ENCODE measurements around the gene OCIAD2.
"Not testable (repeated sequence)": the region's sequence is repeated elsewhere in the genome, so short reads cannot be mapped to it uniquely, and the experiment has no call there.

Gene OCIAD2

GRCh38 chr4:48853604-48854394 is 52.8 kb downstream of the OCIAD2 start:
- CTCF ChIA-PET, result no interaction called here

GRCh38 chr4:48851651-48852050 is 54.9 kb downstream of the OCIAD2 start:
- POLR2A ChIA-PET, result no interaction called here
- H3K4me3 ChIP-seq (ENCODE audit: low read depth, low read length), result no peak overlapping the region
- CTCF ChIA-PET, result no interaction called here
- TF ChIP-seq, protein P1, sequence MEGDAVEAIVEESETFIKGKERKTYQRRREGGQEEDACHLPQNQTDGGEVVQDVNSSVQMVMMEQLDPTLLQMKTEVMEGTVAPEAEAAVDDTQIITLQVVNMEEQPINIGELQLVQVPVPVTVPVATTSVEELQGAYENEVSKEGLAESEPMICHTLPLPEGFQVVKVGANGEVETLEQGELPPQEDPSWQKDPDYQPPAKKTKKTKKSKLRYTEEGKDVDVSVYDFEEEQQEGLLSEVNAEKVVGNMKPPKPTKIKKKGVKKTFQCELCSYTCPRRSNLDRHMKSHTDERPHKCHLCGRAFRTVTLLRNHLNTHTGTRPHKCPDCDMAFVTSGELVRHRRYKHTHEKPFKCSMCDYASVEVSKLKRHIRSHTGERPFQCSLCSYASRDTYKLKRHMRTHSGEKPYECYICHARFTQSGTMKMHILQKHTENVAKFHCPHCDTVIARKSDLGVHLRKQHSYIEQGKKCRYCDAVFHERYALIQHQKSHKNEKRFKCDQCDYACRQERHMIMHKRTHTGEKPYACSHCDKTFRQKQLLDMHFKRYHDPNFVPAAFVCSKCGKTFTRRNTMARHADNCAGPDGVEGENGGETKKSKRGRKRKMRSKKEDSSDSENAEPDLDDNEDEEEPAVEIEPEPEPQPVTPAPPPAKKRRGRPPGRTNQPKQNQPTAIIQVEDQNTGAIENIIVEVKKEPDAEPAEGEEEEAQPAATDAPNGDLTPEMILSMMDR (IDR thresholded peaks at IDR 0.05; ENCODE audit: insufficient read depth, low read length, missing control alignments), result no peak
- no peak for DNase-seq (ENCODE audit: low read depth, low spot score)

More at GRCh38 chr4:48853604-48854394, 52.8 kb downstream of the OCIAD2 start:
- TF ChIP-seq, protein P1 (IDR thresholded peaks at IDR 0.05; ENCODE audit: insufficient read depth, low read length, missing control alignments), result no peak
- POLR2A ChIA-PET, result no interaction called here
- H3K4me3 ChIP-seq (ENCODE audit: low read depth, low read length), result no peak overlapping the region
- DNase-seq (ENCODE audit: low read depth, low spot score), result no peak

DNA sequence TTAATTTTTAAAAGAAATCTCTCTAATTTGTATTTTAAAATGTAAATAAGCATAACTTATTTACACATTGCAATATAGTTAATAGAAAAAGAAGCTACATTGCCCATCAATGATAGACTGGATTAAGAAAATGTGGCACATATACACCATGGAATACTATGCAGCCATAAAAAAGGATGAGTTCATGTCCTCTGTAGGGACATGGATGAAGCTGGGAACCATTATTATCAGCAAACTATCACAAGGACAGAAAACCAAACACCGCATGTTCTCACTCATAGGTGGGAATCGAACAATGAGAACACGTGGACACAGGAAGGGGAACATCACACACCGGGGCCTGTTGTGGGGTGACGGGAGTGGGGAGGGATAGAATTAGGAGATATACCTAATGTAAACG is 57.8 kb downstream of the OCIAD2 start:
- POLR2A ChIA-PET; DNase-seq (ENCODE audit: low read depth, low spot score); H3K4me3 ChIP-seq (ENCODE audit: low read depth, low read length): not testable (repeated sequence)
- CTCF ChIA-PET, result interaction anchor here (1.9 kb wide), 1 partner anchor 114 kb away, joined by 4 read pairs; no protein-coding TSS in a partner anchor

DNA sequence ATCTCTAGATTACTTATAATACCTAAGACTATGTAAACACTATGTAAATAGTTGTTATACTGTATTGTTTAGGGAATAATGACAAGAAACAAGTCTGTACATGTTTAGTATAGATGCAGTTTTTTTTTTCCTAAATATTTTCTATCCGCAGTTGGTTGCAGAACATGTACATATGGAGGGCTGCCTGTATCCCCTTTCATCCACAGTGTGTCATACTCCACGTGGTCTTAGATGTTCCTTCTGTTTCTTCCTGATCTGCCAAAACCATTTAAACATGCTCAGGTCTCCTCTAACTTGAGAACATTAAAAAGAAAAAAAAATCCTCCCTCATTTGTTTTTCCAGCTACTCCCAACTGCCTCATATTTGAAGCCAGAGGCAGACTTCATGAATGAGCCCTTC is 61.7 kb downstream of the OCIAD2 start:
- POLR2A ChIA-PET, result no interaction called here
- TF ChIP-seq, protein P1 (IDR thresholded peaks at IDR 0.05; ENCODE audit: insufficient read depth, low read length, missing control alignments), result no peak

DNA sequence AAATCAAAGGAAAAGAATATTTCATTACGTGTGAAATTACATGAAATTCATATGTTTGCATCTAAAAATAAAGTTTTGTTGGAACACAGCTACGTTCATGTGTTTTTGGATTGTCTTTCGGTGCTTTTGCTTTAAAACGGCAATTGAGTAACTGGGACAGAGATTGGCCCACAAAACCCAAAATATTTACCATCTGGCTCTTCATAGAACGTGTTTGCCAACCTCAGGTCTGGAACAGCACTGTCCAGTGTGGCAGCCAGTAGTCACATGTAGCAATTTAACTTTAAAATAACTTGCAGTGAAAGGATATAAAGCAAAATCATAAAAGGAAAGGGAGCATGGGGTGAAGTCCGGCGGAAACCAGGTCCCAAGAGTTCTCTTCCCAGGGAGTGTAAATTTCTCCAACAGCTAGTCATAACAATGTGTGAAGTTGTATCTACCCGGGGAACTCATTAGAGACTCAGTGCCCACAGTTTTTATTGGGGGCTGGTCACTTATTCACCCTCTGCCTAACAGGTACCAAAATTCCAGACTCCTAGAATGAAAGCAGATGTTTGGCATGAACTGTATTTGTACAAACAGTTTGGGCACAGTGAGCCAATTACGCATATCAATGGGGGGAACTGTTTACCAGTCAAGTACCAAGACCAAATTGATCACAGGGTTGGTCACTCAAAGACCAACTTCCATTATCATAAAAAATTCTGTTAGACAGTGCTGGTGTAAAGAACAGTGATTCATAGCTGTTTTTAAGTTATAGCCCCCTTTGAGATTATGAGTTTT is 65.3 kb downstream of the OCIAD2 start:
- TF ChIP-seq, protein P1 (IDR thresholded peaks at IDR 0.05; ENCODE audit: insufficient read depth, low read length, missing control alignments), result no peak
- CTCF ChIA-PET, result interaction anchor here (1.8 kb wide), 1 partner anchor 263 kb away, joined by 4 read pairs; no protein-coding TSS in a partner anchor
- no peak for DNase-seq (ENCODE audit: low read depth, low spot score)
- POLR2A ChIA-PET, result no interaction called here
- H3K4me3 ChIP-seq (ENCODE audit: low read depth, low read length), result no peak overlapping the region

More for the DNA sequence above, 61.7 kb downstream of the OCIAD2 start:
- DNase-seq (ENCODE audit: low read depth, low spot score), result no peak
- CTCF ChIA-PET, result no interaction called here
- H3K4me3 ChIP-seq (ENCODE audit: low read depth, low read length), result no peak overlapping the region

DNA sequence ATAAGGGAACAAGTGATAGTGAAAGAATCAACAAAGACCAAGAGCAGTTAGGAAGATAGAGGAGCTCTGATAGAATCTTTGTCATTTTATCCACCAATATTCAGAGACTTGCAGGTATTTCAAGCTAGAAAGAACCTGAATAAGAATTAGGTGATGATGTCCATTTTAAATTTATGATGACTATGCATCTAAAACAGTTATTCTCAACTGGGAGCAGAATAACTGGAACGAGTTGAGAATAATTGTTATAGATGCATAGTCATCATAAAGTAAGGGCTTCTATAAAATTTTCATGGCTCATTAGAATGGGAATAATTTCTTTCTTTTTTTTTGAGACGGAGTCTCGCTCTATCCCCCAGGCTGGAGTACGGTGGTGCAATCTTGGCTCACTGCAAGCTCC is 69.9 kb downstream of the OCIAD2 start:
- no peak overlapping the region for H3K4me3 ChIP-seq (ENCODE audit: low read depth, low read length)
- TF ChIP-seq, protein P1 (IDR thresholded peaks at IDR 0.05; ENCODE audit: insufficient read depth, low read length, missing control alignments), result no peak
- POLR2A ChIA-PET, result no interaction called here
- CTCF ChIA-PET, result interaction anchor here (0.9 kb wide), 1 partner anchor 258 kb away, joined by 3 read pairs; no protein-coding TSS in a partner anchor
- no peak for DNase-seq (ENCODE audit: low read depth, low spot score)

All from AG04449 (cell line).